Measurements from ENCODE around the gene KLHDC8B. TPM values are rescaled to one million over a fixed set of nuclear protein-coding genes. Genes with fewer than 3 reads are reported as not detected.

KLHDC8B gene
- total and polyA plus RNA-seq, 9 of the 15 experiments (the other 6 are each of a cell fraction or from before 2014, with no cell fraction given): 6.9 to 34.8 (median 25.2) TPM

- no peak for TF ChIP-seq E2F8 (IDR thresholded peaks at IDR 0.05; ENCODE audit: low read depth, partially characterized antibody)
- TF ChIP-seq ATF3 (IDR thresholded peaks at IDR 0.05): no peak
- TF ChIP-seq ATF3 (CRISPR knock-in tag; conservative IDR thresholded peaks at IDR 0.05): no peak
- TF ChIP-seq FUS (optimal IDR thresholded peaks at IDR 0.05; ENCODE audit: low read depth, low read length): no peak
- no peak for TF ChIP-seq E2F6 (IDR thresholded peaks at IDR 0.05; ENCODE audit: borderline replicate concordance in 1 of 2, extremely low read depth in 1 of 2, insufficient read depth in 1 of 2, insufficient read length in 1 of 2, low read depth in 1 of 2, low read length in 1 of 2, poor library complexity in 1 of 2, severe bottlenecking in 1 of 2)
- TF ChIP-seq ZNF408 (CRISPR knock-in tag; IDR thresholded peaks at IDR 0.05; ENCODE audit: low read depth): no peak
- TF ChIP-seq SFPQ (IDR thresholded peaks at IDR 0.05; ENCODE audit: low read depth, low read length): no peak
- no peak for TF ChIP-seq GABPB2 (CRISPR knock-in tag; conservative IDR thresholded peaks at IDR 0.05)
- no peak for TF ChIP-seq ZSCAN32 (CRISPR knock-in tag; IDR thresholded peaks at IDR 0.05)
- no peak for TF ChIP-seq ZNF282 (CRISPR knock-in tag; IDR thresholded peaks at IDR 0.05)
- TF ChIP-seq, protein P1, sequence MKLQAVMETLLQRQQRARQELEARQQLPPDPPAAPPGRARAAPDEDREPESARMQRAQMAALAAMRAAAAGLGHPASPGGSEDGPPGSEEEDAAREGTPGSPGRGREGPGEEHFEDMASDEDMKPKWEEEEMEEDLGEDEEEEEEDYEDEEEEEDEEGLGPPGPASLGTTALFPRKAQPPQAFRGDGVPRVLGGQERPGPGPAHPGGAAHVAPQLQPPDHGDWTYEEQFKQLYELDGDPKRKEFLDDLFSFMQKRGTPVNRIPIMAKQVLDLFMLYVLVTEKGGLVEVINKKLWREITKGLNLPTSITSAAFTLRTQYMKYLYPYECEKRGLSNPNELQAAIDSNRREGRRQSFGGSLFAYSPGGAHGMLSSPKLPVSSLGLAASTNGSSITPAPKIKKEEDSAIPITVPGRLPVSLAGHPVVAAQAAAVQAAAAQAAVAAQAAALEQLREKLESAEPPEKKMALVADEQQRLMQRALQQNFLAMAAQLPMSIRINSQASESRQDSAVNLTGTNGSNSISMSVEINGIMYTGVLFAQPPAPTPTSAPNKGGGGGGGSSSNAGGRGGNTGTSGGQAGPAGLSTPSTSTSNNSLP (IDR thresholded peaks at IDR 0.05; ENCODE audit: borderline replicate concordance, low read depth, low read length): no peak
- TF ChIP-seq, protein P2, sequence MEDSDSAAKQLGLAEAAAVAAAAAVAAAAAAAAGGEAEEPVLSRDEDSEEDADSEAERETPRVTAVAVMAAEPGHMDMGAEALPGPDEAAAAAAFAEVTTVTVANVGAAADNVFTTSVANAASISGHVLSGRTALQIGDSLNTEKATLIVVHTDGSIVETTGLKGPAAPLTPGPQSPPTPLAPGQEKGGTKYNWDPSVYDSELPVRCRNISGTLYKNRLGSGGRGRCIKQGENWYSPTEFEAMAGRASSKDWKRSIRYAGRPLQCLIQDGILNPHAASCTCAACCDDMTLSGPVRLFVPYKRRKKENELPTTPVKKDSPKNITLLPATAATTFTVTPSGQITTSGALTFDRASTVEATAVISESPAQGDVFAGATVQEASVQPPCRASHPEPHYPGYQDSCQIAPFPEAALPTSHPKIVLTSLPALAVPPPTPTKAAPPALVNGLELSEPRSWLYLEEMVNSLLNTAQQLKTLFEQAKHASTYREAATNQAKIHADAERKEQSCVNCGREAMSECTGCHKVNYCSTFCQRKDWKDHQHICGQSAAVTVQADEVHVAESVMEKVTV (CRISPR knock-in tag; IDR thresholded peaks at IDR 0.05): 0 out of 2 replicates have a peak, but pooled peaks have one; percentile 6
- no peak for TF ChIP-seq ZNF76 (CRISPR knock-in tag; IDR thresholded peaks at IDR 0.05; ENCODE audit: borderline replicate concordance)
- TF ChIP-seq, protein P3, sequence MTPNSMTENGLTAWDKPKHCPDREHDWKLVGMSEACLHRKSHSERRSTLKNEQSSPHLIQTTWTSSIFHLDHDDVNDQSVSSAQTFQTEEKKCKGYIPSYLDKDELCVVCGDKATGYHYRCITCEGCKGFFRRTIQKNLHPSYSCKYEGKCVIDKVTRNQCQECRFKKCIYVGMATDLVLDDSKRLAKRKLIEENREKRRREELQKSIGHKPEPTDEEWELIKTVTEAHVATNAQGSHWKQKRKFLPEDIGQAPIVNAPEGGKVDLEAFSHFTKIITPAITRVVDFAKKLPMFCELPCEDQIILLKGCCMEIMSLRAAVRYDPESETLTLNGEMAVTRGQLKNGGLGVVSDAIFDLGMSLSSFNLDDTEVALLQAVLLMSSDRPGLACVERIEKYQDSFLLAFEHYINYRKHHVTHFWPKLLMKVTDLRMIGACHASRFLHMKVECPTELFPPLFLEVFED (CRISPR knock-in tag; conservative IDR thresholded peaks at IDR 0.05): no peak
Observed at GRCh38 chr3:49158103-49158709, 13.2 kb upstream of the KLHDC8B start (continued).

All from K562 (cell line).